Thyroid gland (tissue), 4 donors: ENCODE data around the gene TMEM200A. TPM values are rescaled to one million over a fixed set of nuclear protein-coding genes. Genes with fewer than 3 reads are reported as not detected.

ENCODE experiments used
- DNase-seq, 2 donors: peaks; one replicate each; pipeline ENCODE4 v3.0.0-alpha.2; 2019
- H3K27ac ChIP-seq, 3 donors: fragments of 200-600 bp; sonication (generic); 1 replicate in 2 of 3; 2 replicates in 1 of 3; pipeline ENCODE4 v1.5.1; 2016 to 2019; ENCODE audit warnings: mild to moderate bottlenecking in 1 of 3, moderate library complexity in 1 of 3
- H3K27me3 ChIP-seq: fragments of 200-600 bp; sonication (generic); one replicate; pipeline ENCODE4 v1.5.1; 2019
- H3K36me3 ChIP-seq, 2 donors: fragments of 200-600 bp; sonication (generic); one replicate each; pipeline ENCODE4 v1.5.1; 2016 to 2019
- H3K4me1 ChIP-seq, 2 donors: fragments of 200-600 bp; sonication (generic); one replicate each; pipeline ENCODE4 v1.5.1; 2017 to 2019
- H3K4me3 ChIP-seq, 3 donors: fragments of 200-600 bp; sonication (generic); replicated peaks in 1 of 3; 1 replicate in 2 of 3; 2 replicates in 1 of 3; pipeline ENCODE4 v1.5.1; 2016; ENCODE audit warnings: mild to moderate bottlenecking in 1 of 3
- H3K9me3 ChIP-seq: fragments of 200-600 bp; sonication (generic); one replicate; pipeline ENCODE4 v1.5.1; 2017
- CTCF ChIP-seq, 6 experiments: fragments of 200-600 bp in 3 of 6; fragments of 450-650 bp in 3 of 6; sonication (generic) in 3 of 6; IDR thresholded peaks; one replicate each; pipeline ENCODE4 v1.5.1; 2016 to 2019; ENCODE audit warnings: antibody characterized with exemption in 6 of 6, mild to moderate bottlenecking in 2 of 6, inconsistent platforms in 1 of 6, moderate library complexity in 1 of 6
- POLR2A ChIP-seq, 2 donors: fragments of 450-650 bp; IDR thresholded peaks; one replicate each; pipeline ENCODE4 v1.6.1; 2017; ENCODE audit warnings: antibody characterized with exemption in 2 of 2, mild to moderate bottlenecking in 2 of 2, moderate library complexity in 1 of 2
- WGBS, 2 donors: methylation state at CpG; one replicate each; pipeline ENCODE4 v1.1.5; 2017; 5-methylcytosine and 5-hydroxymethylcytosine counted together
- intact Hi-C: fragments of 100-400 bp; cut with DNase I; formaldehyde crosslinking; loops from one replicate; pipeline ENCODE4 v1.15.1; 2023
- total RNA-seq, 4 donors: library from RNA; depleted of rRNA; stranded (reverse); fragments of >200 nt; gene quantifications; one replicate each; pipeline ENCODE4 v1.2.3, GENCODE V29; 2016

TMEM200A gene
- total RNA-seq, 4 donors from 2014 or later = 2.1 to 4.6 (median 4.2) TPM

GRCh38 chr6:130467146-130468050 lies 101.6 kb downstream of the TMEM200A start:
- no peaks in the 10 kb centered on the region for H3K27me3 ChIP-seq
- H3K9me3 ChIP-seq = no peaks in the 10 kb centered on the region
- H3K4me3 ChIP-seq = no peak overlapping the region
- H3K27ac ChIP-seq = no peak overlapping the region
- DNase-seq = no peak
- no peaks in the 10 kb centered on the region for H3K36me3 ChIP-seq
- 60 to 85% methylated on average over 1 of the region's 1 CpG for WGBS, 2 donors
- TF ChIP-seq CTCF (IDR thresholded peaks at IDR 0.05) = no peak
- no peak for TF ChIP-seq POLR2A (IDR thresholded peaks at IDR 0.05)
- intact Hi-C loops = no loop called here
- H3K4me1 ChIP-seq = peaks cover 5 to 28% of the 10 kb centered on the region in 2 donors

- intact Hi-C loops = no loop called here
- H3K9me3 ChIP-seq = no peaks in the 10 kb centered on the region
- TF ChIP-seq CTCF (IDR thresholded peaks at IDR 0.05) (no peak), POLR2A (IDR thresholded peaks at IDR 0.05) (no peak)
- H3K27me3 ChIP-seq = no peaks in the 10 kb centered on the region
- H3K27ac ChIP-seq = no peak overlapping the region
- peaks cover 0 to 16% of the 10 kb centered on the region in 2 donors for H3K4me1 ChIP-seq
- H3K36me3 ChIP-seq = no peaks in the 10 kb centered on the region
- H3K4me3 ChIP-seq = no peak overlapping the region
- 69 to 73% methylated on average over 7 of the region's 7 CpGs for WGBS, 2 donors
- no peak for DNase-seq
Observed at GRCh38 chr6:130470766-130471165, 104.9 kb downstream of the TMEM200A start.

GRCh38 chr6:130473886-130474285 lies 108.1 kb downstream of the TMEM200A start:
- WGBS, 2 donors = 83 to 84% methylated on average over 5 of the region's 5 CpGs
- no peak for DNase-seq

GRCh38 chr6:130482645-130483390 lies 117.0 kb downstream of the TMEM200A start:
- WGBS, 2 donors = 87 to 89% methylated on average over 5 of the region's 5 CpGs
- Histone ChIP-seq H3K36me3 (no peaks in the 10 kb centered on the region), H3K4me3 (no peak overlapping the region), H3K4me1 (no peaks in the 10 kb centered on the region), H3K27ac (no peak overlapping the region), H3K9me3 (no peaks in the 10 kb centered on the region), H3K27me3 (no peaks in the 10 kb centered on the region)
- no peak for DNase-seq
- intact Hi-C loops = no loop called here
- no peak for TF ChIP-seq POLR2A (IDR thresholded peaks at IDR 0.05)
- no peak for TF ChIP-seq CTCF (IDR thresholded peaks at IDR 0.05)

More at GRCh38 chr6:130473886-130474285, 108.1 kb downstream of the TMEM200A start:
- H3K4me3 ChIP-seq = no peak overlapping the region
- TF ChIP-seq POLR2A (IDR thresholded peaks at IDR 0.05) (no peak), CTCF (IDR thresholded peaks at IDR 0.05) (no peak)
- no peaks in the 10 kb centered on the region for H3K4me1 ChIP-seq
- no peaks in the 10 kb centered on the region for H3K27me3 ChIP-seq
- intact Hi-C loops = no loop called here
- H3K36me3 ChIP-seq = no peaks in the 10 kb centered on the region
- H3K9me3 ChIP-seq = no peaks in the 10 kb centered on the region
- no peak overlapping the region for H3K27ac ChIP-seq

- no peaks in the 10 kb centered on the region for H3K4me1 ChIP-seq
- no peak overlapping the region for H3K4me3 ChIP-seq
- TF ChIP-seq POLR2A (IDR thresholded peaks at IDR 0.05) (no peak), CTCF (IDR thresholded peaks at IDR 0.05) (no peak)
Observed at GRCh38 chr6:130485870-130486269, 120.1 kb downstream of the TMEM200A start.

More at GRCh38 chr6:130485870-130486269, 120.1 kb downstream of the TMEM200A start:
- Histone ChIP-seq H3K9me3 (no peaks in the 10 kb centered on the region), H3K27me3 (no peaks in the 10 kb centered on the region), H3K27ac (no peak overlapping the region), H3K36me3 (no peaks in the 10 kb centered on the region)
- intact Hi-C loops = no loop called here
- WGBS, 2 donors = 81 to 89% methylated on average over 3 of the region's 3 CpGs
- DNase-seq = no peak
